HuH-7.5 (cell line): ENCODE data around the gene PDE9A.
"Not testable (repeated sequence)": the region's sequence is repeated elsewhere in the genome, so short reads cannot be mapped to it uniquely, and the experiment has no call there.

Source experiments
- DNase-seq: peaks from one replicate; pipeline ENCODE4 v3.0.0; 2011; ENCODE audit warnings: low spot score

PDE9A gene

DNA sequence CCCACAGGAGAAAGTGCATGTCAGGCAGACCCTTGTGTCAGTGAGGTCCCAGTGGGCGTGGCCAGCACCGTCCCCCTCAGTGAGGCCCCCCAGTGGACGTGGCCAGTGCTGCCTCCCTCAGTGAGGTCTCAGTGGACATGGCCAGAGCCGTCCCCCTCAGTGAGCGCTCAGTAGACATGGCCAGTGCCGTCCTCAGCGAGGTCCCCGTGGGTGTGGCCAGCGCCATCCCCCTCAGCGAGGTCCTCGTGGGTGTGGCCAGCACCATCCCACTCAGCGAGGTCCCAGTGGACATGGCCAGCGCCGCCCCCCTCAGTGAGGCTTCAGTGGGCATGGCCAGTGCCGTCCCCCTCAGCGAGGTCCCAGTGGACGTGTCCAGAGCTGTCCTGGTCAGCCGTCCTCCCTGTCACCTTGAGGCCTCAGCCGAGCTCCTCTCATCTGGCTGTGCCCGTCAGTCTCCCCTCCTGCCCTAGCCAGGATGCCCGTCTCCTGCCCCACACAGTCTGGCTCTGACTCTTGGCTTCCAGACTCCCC lies 35.5 kb downstream of the PDE9A start:
- DNase-seq: no peak

DNA sequence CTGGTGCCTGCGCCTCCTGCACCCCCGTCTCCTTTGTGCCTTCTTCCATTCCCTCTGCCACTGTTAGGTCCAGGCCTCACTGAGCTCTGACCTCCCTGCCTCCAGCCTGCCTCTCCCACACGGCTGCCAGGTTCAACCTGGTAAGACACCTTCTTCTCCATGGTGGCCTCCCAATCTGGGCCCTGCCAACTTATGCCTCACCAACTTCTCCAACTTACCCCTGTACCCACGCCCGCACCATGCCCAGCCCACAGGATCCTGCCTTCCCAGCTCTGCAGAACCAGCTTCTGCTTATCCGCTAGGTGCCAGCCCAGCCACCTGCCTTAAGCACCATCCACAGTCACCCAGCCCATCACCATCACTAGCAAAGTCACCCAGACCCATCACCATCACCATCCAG lies 37.2 kb downstream of the PDE9A start:
- no peak for DNase-seq

DNA sequence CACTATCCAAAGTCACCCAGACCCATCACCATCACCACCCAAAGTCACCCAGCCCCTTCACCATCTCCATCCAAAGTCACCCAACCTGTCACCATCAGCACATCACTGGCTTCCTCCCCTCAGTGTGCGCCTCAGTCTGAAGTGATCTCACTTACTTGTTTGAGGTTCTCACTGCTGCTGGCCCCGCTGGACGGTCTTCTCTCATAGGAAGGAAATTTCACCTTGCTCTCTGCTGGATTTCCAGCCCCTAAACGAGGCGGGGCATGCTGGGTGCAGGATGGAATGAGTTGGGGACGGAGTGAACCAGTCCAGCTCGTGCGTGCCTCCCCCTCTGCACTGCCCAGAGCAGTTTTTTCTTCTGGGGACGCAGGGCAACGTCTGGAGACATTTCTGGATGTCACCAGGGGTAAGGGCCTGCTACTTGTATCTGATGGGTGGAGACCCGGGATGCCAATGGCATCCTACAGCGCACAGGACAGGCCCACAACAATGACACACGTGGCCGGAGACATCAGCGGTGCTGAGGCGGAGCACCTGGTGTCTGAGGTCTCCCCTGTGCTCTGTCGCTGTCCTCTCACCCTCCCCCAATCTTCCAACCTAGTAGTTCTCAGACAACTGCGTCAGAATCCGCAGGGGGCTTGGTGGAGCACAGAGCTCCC lies 38.6 kb downstream of the PDE9A start:
- no peak for DNase-seq

DNA sequence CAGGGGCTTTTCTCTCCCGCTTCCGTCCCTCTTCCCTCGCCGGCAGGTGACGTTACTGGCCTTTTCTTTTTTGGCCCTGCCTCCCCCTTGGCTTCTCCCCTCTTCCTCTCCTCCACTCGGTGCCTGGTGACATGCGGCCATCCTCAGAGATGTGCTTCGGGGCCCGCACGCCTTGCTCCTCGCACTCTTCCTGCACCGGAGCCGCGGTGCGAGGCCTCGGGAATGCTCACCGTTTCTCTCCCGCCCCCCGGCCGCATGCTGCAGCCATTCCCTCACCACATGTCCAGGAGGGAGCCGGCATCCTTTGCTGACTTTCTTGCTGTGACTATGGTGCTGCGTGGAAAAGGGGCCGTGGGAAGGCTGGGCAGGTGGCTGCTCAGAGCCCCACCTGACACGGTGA lies 39.3 kb downstream of the PDE9A start:
- DNase-seq: no peak

GRCh38 chr21:42694751-42695696 lies 41.6 kb downstream of the PDE9A start:
- no peak for DNase-seq

GRCh38 chr21:42695697-42696380 lies 42.4 kb downstream of the PDE9A start:
- DNase-seq: no peak

DNA sequence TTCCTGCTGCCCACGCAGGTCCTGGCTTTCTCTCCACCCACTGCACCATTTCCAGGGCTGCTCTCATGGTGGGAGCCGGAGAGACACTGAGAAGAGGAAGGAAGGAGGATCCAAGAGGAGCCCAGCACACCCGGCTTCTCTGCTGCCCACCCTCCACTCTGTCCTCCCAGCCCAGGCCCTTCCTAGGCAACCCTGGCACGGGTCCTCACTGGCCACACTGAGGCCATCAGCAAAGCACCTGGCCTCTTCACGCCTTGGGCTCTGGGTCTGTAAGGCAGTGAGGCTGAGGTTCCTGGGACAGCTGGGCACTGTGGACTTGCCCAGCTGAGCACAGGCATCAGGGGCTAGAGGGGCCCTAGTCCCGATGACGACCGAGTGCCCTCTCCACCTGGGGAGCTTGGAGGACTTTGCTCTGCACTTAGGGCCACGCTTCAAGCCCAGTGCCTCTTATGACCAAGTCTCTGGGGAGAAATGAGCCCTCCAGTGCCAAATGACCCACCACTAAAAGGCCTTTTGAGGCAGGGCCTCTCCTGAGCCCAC lies 43.1 kb downstream of the PDE9A start:
- no peak for DNase-seq

GRCh38 chr21:42698733-42699132 lies 45.3 kb downstream of the PDE9A start:
- no peak for DNase-seq

DNA sequence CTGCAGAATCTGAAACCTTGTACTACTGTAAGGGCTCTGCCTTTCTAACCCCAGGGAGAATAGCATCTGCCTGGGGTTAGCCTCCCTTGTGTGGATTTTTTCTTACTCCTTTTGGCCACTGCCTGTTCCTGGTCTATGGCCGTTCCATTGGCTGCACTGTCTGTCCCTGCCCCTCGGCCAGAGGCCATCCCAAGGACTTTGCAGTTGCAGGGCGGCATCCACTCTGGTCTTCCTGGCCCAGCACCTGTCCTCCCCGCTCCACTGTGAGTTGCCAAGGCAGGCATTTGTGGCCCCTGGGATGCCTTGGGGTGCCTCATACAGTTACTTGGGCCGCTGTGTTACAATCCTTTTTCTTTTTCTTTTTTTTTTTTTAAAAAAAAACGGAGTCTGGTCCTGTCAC lies 45.8 kb downstream of the PDE9A start:
- DNase-seq: no peak

- DNase-seq: no peak
Measured at GRCh38 chr21:42701706-42702456, 48.5 kb downstream of the PDE9A start.

GRCh38 chr21:42702720-42703119 lies 49.3 kb downstream of the PDE9A start:
- no peak for DNase-seq

DNA sequence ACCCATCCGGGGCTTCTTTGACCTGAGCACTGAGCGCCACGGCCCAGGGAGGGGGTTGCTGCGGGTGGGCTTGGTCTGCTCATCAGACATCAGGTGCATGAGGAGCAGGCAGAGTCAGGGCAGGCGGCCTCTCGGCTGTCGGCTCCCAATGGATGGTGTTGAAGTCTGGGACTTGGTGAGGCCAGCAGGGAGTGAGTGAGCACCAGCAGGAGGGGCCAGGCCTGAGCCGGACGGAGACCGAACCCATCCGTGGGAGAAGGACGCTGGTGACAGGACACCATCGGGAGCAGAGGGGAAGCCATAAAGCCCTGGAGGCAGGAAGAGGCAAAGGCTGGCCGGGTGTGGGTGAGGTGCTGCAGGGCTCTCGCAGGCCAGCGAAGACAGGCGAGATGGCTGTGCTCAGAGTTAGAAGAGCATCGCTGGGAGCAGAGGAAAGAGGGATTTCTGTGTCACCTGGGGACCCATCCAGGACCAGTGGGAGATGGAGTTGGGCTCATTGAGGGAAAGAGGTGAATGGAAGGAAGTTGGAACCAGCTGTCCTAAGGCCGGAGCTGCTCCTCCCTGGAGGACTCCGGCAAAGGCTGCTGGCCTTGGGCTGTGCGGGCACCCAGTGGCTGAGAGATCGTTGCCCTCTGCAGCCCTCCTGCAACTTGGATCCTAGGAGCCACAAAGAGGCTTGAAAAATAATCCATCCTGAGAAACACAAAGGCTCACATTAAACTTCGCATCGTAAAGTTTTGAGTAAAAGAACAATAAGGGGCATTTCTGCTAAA lies 49.9 kb downstream of the PDE9A start:
- DNase-seq: no peak

- no peak for DNase-seq
Measured at GRCh38 chr21:42703965-42704364, 50.5 kb downstream of the PDE9A start.

- no peak for DNase-seq
Measured at GRCh38 chr21:42704861-42705260, 51.4 kb downstream of the PDE9A start.

GRCh38 chr21:42705346-42705745 lies 51.9 kb downstream of the PDE9A start:
- DNase-seq: no peak

- DNase-seq: no peak
Measured at GRCh38 chr21:42705746-42706374, 52.4 kb downstream of the PDE9A start.

DNA sequence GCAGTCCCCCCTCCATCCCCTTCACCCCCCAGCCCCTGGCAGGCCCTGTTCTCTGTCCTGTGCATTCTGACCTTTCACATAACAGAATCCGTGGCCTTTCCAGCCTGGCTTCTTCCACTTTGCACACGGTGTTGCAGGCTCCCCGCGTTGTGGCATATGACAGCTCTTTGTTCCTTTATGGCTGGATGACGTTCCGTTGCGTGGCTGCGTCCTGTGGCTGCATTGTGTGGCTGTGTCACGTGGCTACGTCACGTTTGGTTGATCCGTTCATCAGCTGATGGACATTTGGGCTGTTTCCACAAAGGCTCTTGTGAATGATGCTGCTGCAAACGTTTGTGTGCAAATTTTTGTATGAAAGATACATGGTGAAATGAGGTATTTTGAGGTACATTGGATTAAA lies 53.3 kb downstream of the PDE9A start:
- DNase-seq: no peak

DNA sequence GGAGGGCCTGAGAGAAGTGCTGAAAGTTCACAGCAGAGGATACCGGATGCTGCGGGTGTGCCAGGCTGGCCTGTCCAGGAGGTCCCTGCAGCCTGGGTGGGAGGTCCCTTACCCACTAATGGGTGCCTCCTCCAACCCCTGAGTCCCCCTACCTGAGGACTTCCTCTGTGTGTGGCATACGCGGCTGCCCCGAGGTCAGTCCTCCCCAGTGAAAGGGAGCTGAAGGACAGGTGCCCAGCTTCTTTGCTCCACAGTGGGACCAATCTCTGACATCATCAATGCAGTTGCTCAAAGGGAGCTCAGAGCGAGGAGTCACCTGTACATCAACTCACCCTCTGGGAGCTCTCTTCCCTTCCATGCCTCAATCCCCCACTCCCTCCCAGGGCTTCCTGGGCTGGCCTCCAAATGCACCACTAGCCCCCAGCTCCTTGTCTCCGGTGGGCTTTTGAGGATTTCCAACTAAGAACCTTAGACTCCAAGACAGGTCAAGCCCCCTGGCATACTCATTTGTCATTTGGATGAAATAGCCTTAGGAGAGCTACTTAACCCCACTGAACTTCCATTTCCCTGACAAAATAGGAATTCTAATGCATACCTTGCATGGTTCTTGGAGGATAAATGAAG lies 53.9 kb downstream of the PDE9A start:
- no peak for DNase-seq

DNA sequence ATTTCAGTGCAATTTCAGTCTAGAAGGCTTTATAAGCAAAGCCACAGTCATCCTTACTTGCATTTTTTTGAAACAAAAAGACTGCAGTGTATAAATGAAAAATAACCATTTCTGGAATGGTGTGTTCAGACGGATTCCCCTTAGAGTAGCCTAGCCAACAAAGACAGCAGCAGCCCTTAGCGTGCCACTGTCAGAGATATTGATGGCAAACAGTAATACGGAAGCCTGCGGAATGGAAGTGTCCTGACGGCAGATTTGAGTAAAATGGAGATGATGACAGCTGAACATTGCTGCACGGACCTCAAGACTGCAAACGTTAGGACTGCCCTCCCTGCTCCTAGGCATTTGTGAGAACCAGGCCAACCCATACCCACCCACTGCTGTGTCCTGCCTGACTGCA lies 54.7 kb downstream of the PDE9A start:
- no peak for DNase-seq

GRCh38 chr21:42708916-42709315 lies 55.5 kb downstream of the PDE9A start:
- DNase-seq: not testable (repeated sequence)
